GM12878 (cell line): ENCODE data around the gene CLDN15. TPM values are rescaled to one million over a fixed set of nuclear protein-coding genes. Genes with fewer than 3 reads are reported as not detected.

Source experiments
- ATAC-seq: fragments of 200-7000 bp; cut with Tn5 transposase; 3 replicates; pipeline ENCODE4 v1.9.1; 2020; ENCODE audit warnings: mild to moderate bottlenecking, moderate library complexity
- BruUV-seq: library from RNA; stranded (reverse); fragments of 400-500 nt; replicated peaks from 2 replicates; lab custom pipeline; 2021; lab: Mats Ljungman, UMichigan
- CTCF ChIA-PET: fragments of 300-600 bp; sonication (Branson Sonifier 250); formaldehyde crosslinking; extraction: SDS; loops from one replicate; lab custom pipeline; 2021; ENCODE audit warnings: inconsistent platforms; lab: Yijun Ruan, JAX
- POLR2A ChIA-PET: fragments of 350-600 bp; formaldehyde crosslinking; extraction: SDS; loops from one replicate; lab custom pipeline; 2021; ENCODE audit warnings: inconsistent platforms; lab: Charles Lee
- RAD21 ChIA-PET: fragments of 300-600 bp; sonication (Branson Sonifier 250); formaldehyde crosslinking; loops from one replicate; lab custom pipeline; 2023; ENCODE audit warnings: antibody characterized with exemption; ENCODE audit not compliant: unreplicated experiment; lab: Charles Lee
- SMC1A ChIA-PET: fragments of 300-600 bp; sonication (Branson Sonifier 250); formaldehyde crosslinking; loops from one replicate; lab custom pipeline; 2023; ENCODE audit not compliant: unreplicated experiment, uncharacterized antibody; lab: Charles Lee
- DNase-seq: peaks from one replicate; pipeline ENCODE4 v3.0.0-alpha.2; 2011; ENCODE audit warnings: low read depth, low spot score
- FAIRE-seq: peaks from 3 replicates; lab custom pipeline; 2011; peaks lifted over from hg19 to GRCh38; lab: Jason Lieb, UNC
- H2AFZ ChIP-seq: 2 replicates; pipeline ENCODE4 v1.6.0; 2011; ENCODE audit warnings: low read depth, low read length, control low read depth; ENCODE audit not compliant: control insufficient read depth
- H3K27ac ChIP-seq: 2 replicates; pipeline ENCODE4 v1.5.1; 2011; ENCODE audit warnings: control low read depth; ENCODE audit not compliant: control insufficient read depth, insufficient read depth
- H3K27me3 ChIP-seq, 2 experiments: replicated peaks in 1 of 2; 2 replicates each; pipeline versions ENCODE4 v1.6.0 to v1.6.1; 2011; ENCODE audit warnings: low read length in 1 of 2; ENCODE audit not compliant: control insufficient read depth in 2 of 2, insufficient read depth in 2 of 2
- H3K36me3 ChIP-seq, 2 experiments: 2 replicates each; pipeline ENCODE4 v1.5.1; 2011; ENCODE audit warnings: low read length in 1 of 2; ENCODE audit not compliant: control insufficient read depth in 2 of 2, insufficient read depth in 2 of 2
- H3K4me1 ChIP-seq: 2 replicates; pipeline ENCODE4 v1.6.1; 2011; ENCODE audit warnings: mild to moderate bottlenecking, low read length, moderate library complexity, mixed read lengths; ENCODE audit not compliant: control insufficient read depth, insufficient read depth
- H3K4me2 ChIP-seq: 2 replicates; pipeline ENCODE4 v1.6.0; 2011; ENCODE audit warnings: control low read depth; ENCODE audit not compliant: control insufficient read depth, insufficient read depth
- H3K4me3 ChIP-seq: fragments of 200-600 bp; sonication (generic); 2 replicates; pipeline ENCODE4 v1.5.1; 2016
- H3K79me2 ChIP-seq: 2 replicates; pipeline ENCODE4 v1.6.0; 2011; ENCODE audit warnings: low read length; ENCODE audit not compliant: control insufficient read depth, insufficient read depth
- H3K9ac ChIP-seq: 2 replicates; pipeline ENCODE4 v1.8.0; 2011; ENCODE audit warnings: low read length, control low read depth, mixed read lengths; ENCODE audit not compliant: control insufficient read depth, insufficient read depth
- H3K9me3 ChIP-seq: replicated peaks from 3 replicates; pipeline ENCODE4 v1.5.1; 2011; ENCODE audit warnings: mild to moderate bottlenecking, low read length; ENCODE audit not compliant: control insufficient read depth, insufficient read depth
- H4K20me1 ChIP-seq: 2 replicates; pipeline ENCODE4 v1.6.0; 2011; ENCODE audit not compliant: control insufficient read depth, insufficient read depth
- ATF3 ChIP-seq: IDR thresholded peaks from 2 replicates; pipeline ENCODE4 v1.6.1; 2011; ENCODE audit warnings: low read depth, mild to moderate bottlenecking, low read length, moderate library complexity, borderline replicate concordance; ENCODE audit errors: extremely low read depth
- BCL3 ChIP-seq: IDR thresholded peaks from 2 replicates; pipeline ENCODE4 v1.6.1; 2011; ENCODE audit warnings: borderline replicate concordance, low read depth, mild to moderate bottlenecking, moderate library complexity, low read length; ENCODE audit not compliant: insufficient read depth, poor library complexity, severe bottlenecking
- CBX5 ChIP-seq: sonication (generic); IDR thresholded peaks from 2 replicates; pipeline ENCODE4 v1.6.1; 2016; ENCODE audit warnings: low read depth, moderate library complexity, mild to moderate bottlenecking, inconsistent platforms
- CHD4 ChIP-seq: fragments of 200-600 bp; sonication (generic); IDR thresholded peaks from 2 replicates; pipeline ENCODE4 v1.6.1; 2016; ENCODE audit warnings: mild to moderate bottlenecking
- EZH2 ChIP-seq: IDR thresholded peaks from 2 replicates; pipeline ENCODE4 v1.6.1; 2012; ENCODE audit warnings: low read depth, mild to moderate bottlenecking, control low read depth, inconsistent platforms, low read length, borderline replicate concordance; ENCODE audit not compliant: control insufficient read depth
- FOXK2 ChIP-seq: fragments of 450-650 bp; IDR thresholded peaks from 2 replicates; pipeline ENCODE4 v1.6.1; 2017; ENCODE audit warnings: mild to moderate bottlenecking, moderate library complexity
- HDGF ChIP-seq: fragments of 450-650 bp; IDR thresholded peaks from 2 replicates; pipeline ENCODE4 v1.6.1; 2016; ENCODE audit warnings: antibody characterized with exemption
- JUNB ChIP-seq: IDR thresholded peaks from 2 replicates; pipeline ENCODE4 v1.6.1; 2016; ENCODE audit warnings: antibody characterized with exemption, mild to moderate bottlenecking
- KLF5 ChIP-seq: fragments of 450-650 bp; IDR thresholded peaks from 2 replicates; pipeline ENCODE4 v1.6.1; 2014; ENCODE audit warnings: mild to moderate bottlenecking; ENCODE audit not compliant: partially characterized antibody
- PAX8 ChIP-seq: fragments of 450-650 bp; IDR thresholded peaks from 2 replicates; pipeline ENCODE4 v1.6.1; 2017; ENCODE audit warnings: mild to moderate bottlenecking, moderate library complexity
- PML ChIP-seq: IDR thresholded peaks from 2 replicates; pipeline ENCODE4 v1.6.1; 2012; ENCODE audit warnings: low read length, inconsistent platforms
- USF2 ChIP-seq: IDR thresholded peaks from 2 replicates; pipeline ENCODE4 v1.6.1; 2011; ENCODE audit warnings: low read depth, low read length, improper control_type of control experiment, borderline replicate concordance
- ZNF592 ChIP-seq: fragments of 450-650 bp; IDR thresholded peaks from 2 replicates; pipeline ENCODE4 v1.6.1; 2017; ENCODE audit warnings: mild to moderate bottlenecking, moderate library complexity
- WGBS: methylation state at CpG from one replicate; pipeline ENCODE4 v1.1.6; 2016; ENCODE audit warnings: low lambda C conversion rate; ENCODE audit not compliant: insufficient replicate concordance, insufficient coverage; ENCODE audit errors: missing lambda C conversion rate; 5-methylcytosine and 5-hydroxymethylcytosine counted together
- in situ Hi-C: fragments of 300-500 bp; cut with MboI; formaldehyde crosslinking; loops from 9 replicates; pipeline ENCODE4 v1.14.3; 2018; ENCODE audit warnings: mixed read lengths
- intact Hi-C: fragments of 100-400 bp; cut with micrococcal nuclease; formaldehyde crosslinking; loops from one replicate; pipeline ENCODE4 v1.14.2; 2022; ENCODE audit not compliant: unreplicated experiment
- polyA plus RNA-seq, 11 experiments: library from polyadenylated mRNA; depleted of rRNA in 4 of 11; unstranded in 6 of 11; stranded (reverse) in 5 of 11; fragments of >200 nt; fragmentation: Nextera tagmentation in 4 of 11; fragmentation: Illumina TruSeq in 1 of 11; extraction: Ambion mirVana in 4 of 11; extraction: Trizol in 1 of 11; gene quantifications; 1 replicate in 1 of 11; 2 replicates in 10 of 11; pipeline versions ENCODE4 v1.2.1 to v1.2.3, GENCODE V29; 2011 to 2016; ENCODE audit warnings: inconsistent platforms in 2 of 11, missing spikeins in 2 of 11, low read depth in 1 of 11
- total RNA-seq, 4 experiments: library from RNA; depleted of rRNA in 3 of 4; stranded (reverse); fragments of >200 nt in 3 of 4; fragmentation: Illumina TruSeq in 1 of 4; extraction: Trizol in 1 of 4; gene quantifications; 2 replicates each; pipeline versions ENCODE4 v1.2.1 to v1.2.3, GENCODE V29; 2013 to 2021
- TF ChIP-seq, protein P1 (sequence below): fragments of 450-650 bp; conservative IDR thresholded peaks from 2 replicates; pipeline ENCODE4 v1.6.1; 2017; ENCODE audit warnings: mild to moderate bottlenecking, moderate library complexity

Gene CLDN15
- total and polyA plus RNA-seq, 10 of the 15 experiments (the other 5 are each of a cell fraction or from before 2014, with no cell fraction given): 0.47 to 15.0 (median 6.6) TPM

DNA sequence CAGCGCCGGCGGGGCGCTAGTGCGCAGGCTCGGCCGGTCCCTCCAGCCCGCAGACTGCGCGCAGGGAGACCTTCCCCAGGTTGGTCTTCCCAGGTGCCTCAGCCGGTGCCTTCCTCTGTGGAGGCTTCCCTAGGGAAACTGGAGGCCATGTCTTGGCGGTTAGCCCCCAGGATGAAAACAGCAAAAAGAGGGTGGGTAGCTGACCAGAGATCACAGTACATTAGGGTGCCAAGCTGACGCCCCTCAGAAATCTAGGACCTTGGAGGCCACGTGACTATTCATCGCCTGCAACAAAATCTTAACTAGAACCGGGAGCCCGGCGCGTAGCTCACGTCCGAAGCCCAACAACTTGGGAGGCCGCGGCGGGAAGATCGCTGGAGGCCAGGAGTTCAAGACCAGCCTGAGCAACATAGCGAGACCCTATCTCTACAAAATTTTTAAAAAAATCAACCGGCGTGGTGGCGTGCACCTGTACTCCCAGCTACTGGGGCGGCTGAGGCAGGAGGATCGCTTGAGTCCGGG is 7.6 kb upstream of the CLDN15 start:
- peak overlapping the region; percentile 84 for H3K4me3 ChIP-seq
- intact Hi-C loops: no loop called here
- peaks cover 2 to 10% of the 10 kb centered on the region in 2 experiments for H3K36me3 ChIP-seq
- DNase-seq (no peak), FAIRE-seq (no peak), ATAC-seq (no peak)
- H3K27ac ChIP-seq: peak overlapping the region; percentile 89; the same call in 1 of the 2 replicates
- H3K79me2 ChIP-seq: peaks cover 34% of the 10 kb centered on the region
- ChIA-PET RAD21 (interaction anchor here (1.0 to 5.0 kb wide), 5 partner anchors 28 to 111 kb away, joined by 3 to 37 read pairs (median 19); partner anchors contain the start of genes PLOD3 and ZNHIT1), POLR2A (interaction anchor here (0.5 to 1.6 kb wide), 5 partner anchors 26 to 355 kb away, joined by 3 to 5 read pairs (median 4); partner anchors contain the start of genes PLOD3 and UFSP1), SMC1A (interaction anchor here (2.6 to 2.9 kb wide), 2 partner anchors 27 to 102 kb away, joined by 19 to 20 read pairs; partner anchors contain the start of genes PLOD3 and ZNHIT1), CTCF (interaction anchor here (0.8 to 5.3 kb wide), 11 partner anchors 9 to 160 kb away, joined by 3 to 74 read pairs (median 16); partner anchors contain the start of genes PLOD3, TRIM56 and ZNHIT1)
- in situ Hi-C loops: no loop called here
- H3K9ac ChIP-seq: peak overlapping the region; percentile 39; the same call in 1 of the 2 replicates
- H3K4me1 ChIP-seq: peaks cover 9% of the 10 kb centered on the region
- H3K9me3 ChIP-seq: no peaks in the 10 kb centered on the region
- 35% methylated on average over 32 of the region's 32 CpGs for WGBS
- H4K20me1 ChIP-seq: no peaks in the 10 kb centered on the region
- no TSS peak for BruUV-seq
- H2AFZ ChIP-seq: peak overlapping the region; percentile 51
- peak overlapping the region; percentile 95 for H3K4me2 ChIP-seq
- H3K27me3 ChIP-seq: no peaks in the 10 kb centered on the region
- TF ChIP-seq KLF5 (peak; percentile 8), BCL3 (no peak), ATF3 (0 out of 2 replicates have a peak, but pooled peaks have one; percentile 22), FOXK2 (no peak), ZNF592 (no peak), JUNB (no peak), EZH2 (no peak), PML (0 out of 2 replicates have a peak, but pooled peaks have one; percentile 8), HDGF (no peak; the same call in none of the 2 replicates), USF2 (no peak; the same call in 1 of the 2 replicates), CHD4 (no peak), CBX5 (no peak), PAX8 (no peak)
- TF ChIP-seq, protein P1, sequence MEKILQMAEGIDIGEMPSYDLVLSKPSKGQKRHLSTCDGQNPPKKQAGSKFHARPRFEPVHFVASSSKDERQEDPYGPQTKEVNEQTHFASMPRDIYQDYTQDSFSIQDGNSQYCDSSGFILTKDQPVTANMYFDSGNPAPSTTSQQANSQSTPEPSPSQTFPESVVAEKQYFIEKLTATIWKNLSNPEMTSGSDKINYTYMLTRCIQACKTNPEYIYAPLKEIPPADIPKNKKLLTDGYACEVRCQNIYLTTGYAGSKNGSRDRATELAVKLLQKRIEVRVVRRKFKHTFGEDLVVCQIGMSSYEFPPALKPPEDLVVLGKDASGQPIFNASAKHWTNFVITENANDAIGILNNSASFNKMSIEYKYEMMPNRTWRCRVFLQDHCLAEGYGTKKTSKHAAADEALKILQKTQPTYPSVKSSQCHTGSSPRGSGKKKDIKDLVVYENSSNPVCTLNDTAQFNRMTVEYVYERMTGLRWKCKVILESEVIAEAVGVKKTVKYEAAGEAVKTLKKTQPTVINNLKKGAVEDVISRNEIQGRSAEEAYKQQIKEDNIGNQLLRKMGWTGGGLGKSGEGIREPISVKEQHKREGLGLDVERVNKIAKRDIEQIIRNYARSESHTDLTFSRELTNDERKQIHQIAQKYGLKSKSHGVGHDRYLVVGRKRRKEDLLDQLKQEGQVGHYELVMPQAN: no peak
